ENCODE measurements around the gene TRIM8. TPM values are rescaled to one million over a fixed set of nuclear protein-coding genes. Genes with fewer than 3 reads are reported as not detected.

Gene TRIM8
- total and polyA plus RNA-seq, 9 of the 15 experiments (the other 6 are each of a cell fraction or from before 2014, with no cell fraction given), result 1.7 to 26.0 (median 9.1) TPM

DNA sequence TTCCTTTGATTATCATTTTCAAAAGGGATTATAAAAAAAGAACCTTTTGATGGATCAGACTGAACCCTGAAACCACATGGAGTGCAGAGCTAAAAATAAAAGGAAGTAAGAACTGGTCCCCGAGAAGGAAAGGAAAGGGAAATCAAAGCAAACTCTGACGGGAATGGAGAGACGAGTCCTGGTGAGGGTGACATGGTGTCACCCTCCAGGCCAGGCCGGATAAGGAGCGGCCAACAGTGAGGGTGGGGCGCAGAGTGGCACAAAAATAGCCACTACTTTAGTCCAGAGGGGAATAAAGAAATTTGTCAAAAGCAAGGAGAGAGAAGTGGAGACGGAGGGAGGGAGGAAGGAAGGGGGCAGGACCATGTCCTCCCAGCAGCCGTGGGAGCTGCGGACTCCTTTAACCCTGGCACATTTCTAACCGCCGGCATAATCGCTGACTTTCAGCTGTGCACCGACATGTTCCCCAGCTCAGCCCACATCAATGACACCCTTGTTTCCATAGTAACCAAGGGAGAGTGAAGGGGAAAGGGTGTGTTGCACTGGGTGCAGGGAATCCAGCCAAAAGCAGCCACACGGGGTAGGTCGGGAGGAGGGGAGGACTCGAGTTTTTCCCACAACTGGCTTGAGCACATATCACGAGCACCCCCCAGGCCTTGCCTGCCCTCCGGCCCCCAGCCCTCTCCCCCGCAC is 29.7 kb downstream of the TRIM8 start (continued):
- TF ChIP-seq, protein P1, sequence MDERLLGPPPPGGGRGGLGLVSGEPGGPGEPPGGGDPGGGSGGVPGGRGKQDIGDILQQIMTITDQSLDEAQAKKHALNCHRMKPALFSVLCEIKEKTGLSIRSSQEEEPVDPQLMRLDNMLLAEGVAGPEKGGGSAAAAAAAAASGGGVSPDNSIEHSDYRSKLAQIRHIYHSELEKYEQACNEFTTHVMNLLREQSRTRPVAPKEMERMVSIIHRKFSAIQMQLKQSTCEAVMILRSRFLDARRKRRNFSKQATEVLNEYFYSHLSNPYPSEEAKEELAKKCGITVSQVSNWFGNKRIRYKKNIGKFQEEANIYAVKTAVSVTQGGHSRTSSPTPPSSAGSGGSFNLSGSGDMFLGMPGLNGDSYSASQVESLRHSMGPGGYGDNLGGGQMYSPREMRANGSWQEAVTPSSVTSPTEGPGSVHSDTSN (CRISPR knock-in tag; IDR thresholded peaks at IDR 0.05; ENCODE audit: low read depth), result no peak
- TF ChIP-seq, protein P1 (tag; conservative IDR thresholded peaks at IDR 0.05; ENCODE audit: low read depth), result 0 out of 2 replicates have a peak, but pooled peaks have one; percentile 37
- TF ChIP-seq, protein P2, sequence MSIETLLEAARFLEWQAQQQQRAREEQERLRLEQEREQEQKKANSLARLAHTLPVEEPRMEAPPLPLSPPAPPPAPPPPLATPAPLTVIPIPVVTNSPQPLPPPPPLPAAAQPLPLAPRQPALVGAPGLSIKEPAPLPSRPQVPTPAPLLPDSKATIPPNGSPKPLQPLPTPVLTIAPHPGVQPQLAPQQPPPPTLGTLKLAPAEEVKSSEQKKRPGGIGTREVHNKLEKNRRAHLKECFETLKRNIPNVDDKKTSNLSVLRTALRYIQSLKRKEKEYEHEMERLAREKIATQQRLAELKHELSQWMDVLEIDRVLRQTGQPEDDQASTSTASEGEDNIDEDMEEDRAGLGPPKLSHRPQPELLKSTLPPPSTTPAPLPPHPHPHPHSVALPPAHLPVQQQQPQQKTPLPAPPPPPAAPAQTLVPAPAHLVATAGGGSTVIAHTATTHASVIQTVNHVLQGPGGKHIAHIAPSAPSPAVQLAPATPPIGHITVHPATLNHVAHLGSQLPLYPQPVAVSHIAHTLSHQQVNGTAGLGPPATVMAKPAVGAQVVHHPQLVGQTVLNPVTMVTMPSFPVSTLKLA (conservative IDR thresholded peaks at IDR 0.05), result peak in 1 of 2 experiments; percentile 32; a peak in 1 of 4 replicates
- TF ChIP-seq CHCHD3 (CRISPR knock-in tag; IDR thresholded peaks at IDR 0.05), result no peak
- TF ChIP-seq HNRNPUL1 (IDR thresholded peaks at IDR 0.05; ENCODE audit: low read length), result no peak
- peak; percentile 86; the same call in 1 of the 2 replicates for TF ChIP-seq TFAP4 (CRISPR knock-in tag; IDR thresholded peaks at IDR 0.05; ENCODE audit: borderline replicate concordance)
- TF ChIP-seq ARID1B (IDR thresholded peaks at IDR 0.05), result peak; percentile 51
- TF ChIP-seq TEAD4 (IDR thresholded peaks at IDR 0.05; ENCODE audit: low read length), result peak; percentile 60
- TF ChIP-seq TEAD4 (CRISPR knock-in tag; IDR thresholded peaks at IDR 0.05; ENCODE audit: borderline replicate concordance), result no peak
- TF ChIP-seq SMARCB1 (IDR thresholded peaks at IDR 0.05; ENCODE audit: insufficient read length, low read depth), result no peak
- TF ChIP-seq RREB1 (CRISPR knock-in tag; IDR thresholded peaks at IDR 0.05), result no peak
- peak; percentile 83 for TF ChIP-seq RFX5 (IDR thresholded peaks at IDR 0.05; ENCODE audit: low read depth, low read length)
- TF ChIP-seq MYC (IDR thresholded peaks at IDR 0.05; ENCODE audit: low read depth, low read length), result peak; percentile 24; the same call in 1 of the 2 replicates
- TF ChIP-seq MYC (CRISPR knock-in tag; IDR thresholded peaks at IDR 0.05; ENCODE audit: borderline replicate concordance, low read depth), result no peak
- TF ChIP-seq PYGO2 (tag; IDR thresholded peaks at IDR 0.05), result no peak
